K562 (cell line): Measurements from ENCODE around the gene CASP5. TPM values are rescaled to one million over a fixed set of nuclear protein-coding genes. Genes with fewer than 3 reads are reported as not detected.

Experiments used
- ATAC-seq: fragments of 200-7000 bp; cut with Tn5 transposase; 3 replicates; pipeline ENCODE4 v1.9.1; 2020; ENCODE audit warnings: moderate library complexity
- BruUV-seq: library from RNA; stranded (reverse); fragments of 400-500 nt; replicated peaks from 2 replicates; lab custom pipeline; 2021; lab: Mats Ljungman, UMichigan
- CTCF ChIA-PET: fragments of 300-600 bp; formaldehyde crosslinking; extraction: SDS; loops from one replicate; lab custom pipeline; 2021; ENCODE audit warnings: low intra/inter-chr PET ratio; lab: Yijun Ruan, JAX
- POLR2A ChIA-PET: fragments of 300-600, 350-650 bp; sonication (Branson Sonifier 250); formaldehyde crosslinking; extraction: SDS; loops from one replicate; lab custom pipeline; 2021; ENCODE audit warnings: antibody characterized with exemption, inconsistent platforms; lab: Yijun Ruan, JAX
- DNase-seq, 4 experiments: peaks; one replicate each; pipeline versions ENCODE4 v3.0.0 to v3.0.0-alpha.2; 2011 to 2018; ENCODE audit warnings: low spot score in 3 of 4, mixed read lengths in 3 of 4; ENCODE audit errors: extremely low read depth in 1 of 4
- FAIRE-seq: peaks from 2 replicates; lab custom pipeline; 2011; peaks lifted over from hg19 to GRCh38; lab: Jason Lieb, UNC
- H2AFZ ChIP-seq: 2 replicates; pipeline ENCODE4 v1.6.0; 2011; ENCODE audit warnings: low read depth, low read length, control low read depth, inconsistent platforms
- H3K27ac ChIP-seq: fragments of 200-600 bp; 3 replicates; pipeline ENCODE4 v1.8.0; 2011; ENCODE audit warnings: low read depth, mild to moderate bottlenecking, control low read depth, inconsistent platforms, low read length, moderate library complexity, mixed read lengths; ENCODE audit errors: extremely low read depth
- H3K27me3 ChIP-seq, 2 experiments: fragments of 300-600 bp in 1 of 2; 2 replicates in 1 of 2; 3 replicates in 1 of 2; pipeline versions ENCODE4 v1.6.0 to v1.8.0; 2011; ENCODE audit warnings: inconsistent platforms in 2 of 2, low read length in 2 of 2, mild to moderate bottlenecking in 1 of 2, mixed read lengths in 1 of 2, moderate library complexity in 1 of 2; ENCODE audit not compliant: control insufficient read depth in 2 of 2, insufficient read depth in 2 of 2
- H3K36me3 ChIP-seq: fragments of 300-600 bp; 3 replicates; pipeline ENCODE4 v1.8.0; 2011; ENCODE audit warnings: mild to moderate bottlenecking, low read length, inconsistent platforms; ENCODE audit not compliant: control insufficient read depth, insufficient read depth
- H3K4me1 ChIP-seq, 2 experiments: fragments of 200-600 bp in 1 of 2; replicated peaks in 1 of 2; 2 replicates in 1 of 2; 3 replicates in 1 of 2; pipeline versions ENCODE4 v1.5.1 to v1.8.0; 2011; ENCODE audit warnings: inconsistent platforms in 2 of 2, low read length in 2 of 2, mild to moderate bottlenecking in 1 of 2, mixed read lengths in 1 of 2, moderate library complexity in 1 of 2; ENCODE audit not compliant: control insufficient read depth in 2 of 2, insufficient read depth in 2 of 2
- H3K4me2 ChIP-seq: 2 replicates; pipeline ENCODE4 v1.6.1; 2011; ENCODE audit warnings: low read length, control low read depth, inconsistent platforms, mixed read lengths; ENCODE audit not compliant: insufficient read depth
- H3K4me3 ChIP-seq: fragments of 200-600 bp; sonication (generic), shearing (Covaris generic); 2 replicates; pipeline ENCODE4 v1.5.1; 2016; ENCODE audit warnings: control low read depth, inconsistent platforms
- H3K79me2 ChIP-seq: fragments of 200-600 bp; 3 replicates; pipeline ENCODE4 v1.8.0; 2011; ENCODE audit warnings: low read length, inconsistent platforms; ENCODE audit not compliant: control insufficient read depth, insufficient read depth
- H3K9ac ChIP-seq, 2 experiments: 2 replicates each; pipeline versions ENCODE4 v1.6.0 to v1.6.1; 2011; ENCODE audit warnings: low read depth in 2 of 2, low read length in 2 of 2, control low read depth in 1 of 2, inconsistent platforms in 1 of 2, mild to moderate bottlenecking in 1 of 2, mixed read lengths in 1 of 2; ENCODE audit not compliant: insufficient read depth in 1 of 2
- H3K9me1 ChIP-seq: one replicate; pipeline ENCODE4 v1.6.0; 2011; ENCODE audit warnings: inconsistent platforms, mild to moderate bottlenecking, low read length, moderate library complexity; ENCODE audit not compliant: control insufficient read depth, insufficient read depth
- H3K9me3 ChIP-seq: replicated peaks from 2 replicates; pipeline ENCODE4 v1.5.1; 2011; ENCODE audit warnings: low read depth, low read length, inconsistent platforms; ENCODE audit not compliant: control insufficient read depth, insufficient read depth
- H4K20me1 ChIP-seq: replicated peaks from 2 replicates; pipeline ENCODE4 v1.6.1; 2011; ENCODE audit warnings: low read length, inconsistent platforms, mixed read lengths; ENCODE audit not compliant: control insufficient read depth, insufficient read depth
- ARHGAP35 ChIP-seq: fragments of 450-650 bp; IDR thresholded peaks from 2 replicates; pipeline ENCODE4 v1.6.1; 2018; ENCODE audit not compliant: partially characterized antibody
- ATF7 ChIP-seq: fragments of 450-650 bp; IDR thresholded peaks from 2 replicates; pipeline ENCODE4 v1.7.1; 2014; ENCODE audit warnings: mild to moderate bottlenecking, moderate library complexity
- BMI1 ChIP-seq: fragments of 150-350 bp; IDR thresholded peaks from 2 replicates; pipeline ENCODE4 v1.6.1; 2014; ENCODE audit warnings: low read length
- CC2D1A ChIP-seq: fragments of 450-650 bp; IDR thresholded peaks from 2 replicates; pipeline ENCODE4 v1.6.1; 2017; ENCODE audit warnings: mild to moderate bottlenecking
- EWSR1 ChIP-seq: fragments of 450-650 bp; IDR thresholded peaks from 2 replicates; pipeline ENCODE4 v1.6.1; 2018; ENCODE audit warnings: borderline replicate concordance, mild to moderate bottlenecking, low read depth, moderate library complexity; ENCODE audit not compliant: partially characterized antibody
- GABPA ChIP-seq: fragments of 200-800 bp; sonication (Bioruptor generic); conservative IDR thresholded peaks from 2 replicates; pipeline ENCODE4 v1.6.1; 2016; ENCODE audit warnings: low read depth, missing genetic modification characterization, missing compliant biosample characterization
- HLTF ChIP-seq: fragments of 450-650 bp; IDR thresholded peaks from 2 replicates; pipeline ENCODE4 v1.6.1; 2016
- MTA3 ChIP-seq: fragments of 450-650 bp; formaldehyde crosslinking; IDR thresholded peaks from 2 replicates; pipeline ENCODE4 v1.6.1; 2017; ENCODE audit warnings: mild to moderate bottlenecking, borderline replicate concordance
- NCOR1 ChIP-seq: fragments of 450-650 bp; IDR thresholded peaks from 2 replicates; pipeline ENCODE4 v1.6.1; 2016; ENCODE audit warnings: mild to moderate bottlenecking, moderate library complexity
- SAFB ChIP-seq: fragments of 200-400 bp; formaldehyde crosslinking; IDR thresholded peaks from 2 replicates; pipeline ENCODE4 v1.6.1; 2017; ENCODE audit warnings: low read depth, low read length, borderline replicate concordance
- WHSC1 ChIP-seq: IDR thresholded peaks from one replicate; pipeline ENCODE4 v1.6.1; 2012; ENCODE audit warnings: low read length, control low read depth, inconsistent platforms
- ZKSCAN1 ChIP-seq: fragments of 150-350 bp; IDR thresholded peaks from 2 replicates; pipeline ENCODE4 v1.6.1; 2016; ENCODE audit warnings: low read depth, low read length
- whole genome bisulfite sequencing: fragments of 100-300 bp; shearing (Covaris generic); methylation state at CpG from one replicate; pipeline ENCODE4 v1.1.6; 2016; ENCODE audit warnings: low coverage, mixed read lengths; ENCODE audit not compliant: insufficient coverage; ENCODE audit errors: missing lambda C conversion rate; 5-methylcytosine and 5-hydroxymethylcytosine counted together
- in situ Hi-C: fragments of 300-500 bp; cut with MboI; formaldehyde crosslinking; loops from 4 replicates; pipeline ENCODE4 v1.15.0; 2018; ENCODE audit warnings: inconsistent platforms, mixed read lengths
- intact Hi-C: fragments of 100-400 bp; cut with micrococcal nuclease; formaldehyde crosslinking; loops from 2 replicates; pipeline ENCODE4 v1.14.2; 2022
- polyA plus RNA-seq, 8 experiments: library from polyadenylated mRNA; depleted of rRNA in 4 of 8; stranded (reverse) in 5 of 8; unstranded in 3 of 8; fragments of >200 nt; fragmentation: Nextera tagmentation in 2 of 8; fragmentation: Illumina TruSeq in 1 of 8; extraction: Ambion mirVana in 2 of 8; extraction: Trizol in 1 of 8; gene quantifications; 2 replicates each; pipeline versions ENCODE4 v1.2.1 to v1.2.3, GENCODE V29; 2011 to 2014; ENCODE audit warnings: inconsistent platforms in 1 of 8, missing spikeins in 1 of 8
- total RNA-seq, 7 experiments: library from RNA; depleted of rRNA in 6 of 7; stranded (reverse); fragments of >200 nt in 6 of 7; fragmentation: Illumina TruSeq in 2 of 7; extraction: Trizol in 2 of 7; gene quantifications; 2 replicates each; pipeline versions ENCODE4 v1.2.1 to v1.2.3, GENCODE V29; 2011 to 2021; ENCODE audit warnings: low replicate concordance in 1 of 7
- TF ChIP-seq, protein P1 (sequence below): IDR thresholded peaks from 2 replicates; pipeline ENCODE4 v1.6.1; 2011; ENCODE audit not compliant: insufficient read length; ENCODE audit errors: extremely low read depth
- TF ChIP-seq, protein P2 (sequence below): sonication (generic); IDR thresholded peaks from 2 replicates; pipeline ENCODE4 v1.6.1; 2016

Gene CASP5
- total and polyA plus RNA-seq, 9 of the 15 experiments (the other 6 are each of a cell fraction or from before 2014, with no cell fraction given), result not detected

DNA sequence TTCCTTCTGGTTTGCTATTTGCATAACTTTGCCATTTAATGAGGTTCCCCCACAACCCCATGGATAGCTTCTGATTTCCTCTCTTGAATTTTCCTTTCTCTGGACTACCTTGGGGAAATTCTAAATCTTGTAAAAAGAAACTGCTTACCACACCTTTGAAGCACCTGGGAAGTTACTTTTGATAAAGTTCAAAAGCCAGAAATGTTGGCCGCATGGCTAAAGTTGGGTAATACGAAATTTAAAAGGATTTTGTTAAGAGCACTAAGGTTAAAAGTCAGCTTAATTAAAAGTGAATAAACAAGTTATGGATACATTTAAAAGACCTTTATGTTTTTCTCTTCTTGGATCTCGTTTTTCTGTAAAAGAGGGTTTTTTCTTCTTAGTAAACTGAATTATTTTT, 60.1 kb downstream of the CASP5 start (continued):
- TF ChIP-seq, protein P1, sequence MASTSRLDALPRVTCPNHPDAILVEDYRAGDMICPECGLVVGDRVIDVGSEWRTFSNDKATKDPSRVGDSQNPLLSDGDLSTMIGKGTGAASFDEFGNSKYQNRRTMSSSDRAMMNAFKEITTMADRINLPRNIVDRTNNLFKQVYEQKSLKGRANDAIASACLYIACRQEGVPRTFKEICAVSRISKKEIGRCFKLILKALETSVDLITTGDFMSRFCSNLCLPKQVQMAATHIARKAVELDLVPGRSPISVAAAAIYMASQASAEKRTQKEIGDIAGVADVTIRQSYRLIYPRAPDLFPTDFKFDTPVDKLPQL, result no peak
- TF ChIP-seq ATF7 (no peak), EWSR1 (no peak), SAFB (no peak), ZKSCAN1 (no peak), NCOR1 (no peak), BMI1 (no peak)
- TF ChIP-seq, protein P2, sequence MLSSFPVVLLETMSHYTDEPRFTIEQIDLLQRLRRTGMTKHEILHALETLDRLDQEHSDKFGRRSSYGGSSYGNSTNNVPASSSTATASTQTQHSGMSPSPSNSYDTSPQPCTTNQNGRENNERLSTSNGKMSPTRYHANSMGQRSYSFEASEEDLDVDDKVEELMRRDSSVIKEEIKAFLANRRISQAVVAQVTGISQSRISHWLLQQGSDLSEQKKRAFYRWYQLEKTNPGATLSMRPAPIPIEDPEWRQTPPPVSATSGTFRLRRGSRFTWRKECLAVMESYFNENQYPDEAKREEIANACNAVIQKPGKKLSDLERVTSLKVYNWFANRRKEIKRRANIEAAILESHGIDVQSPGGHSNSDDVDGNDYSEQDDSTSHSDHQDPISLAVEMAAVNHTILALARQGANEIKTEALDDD, result no peak

DNA sequence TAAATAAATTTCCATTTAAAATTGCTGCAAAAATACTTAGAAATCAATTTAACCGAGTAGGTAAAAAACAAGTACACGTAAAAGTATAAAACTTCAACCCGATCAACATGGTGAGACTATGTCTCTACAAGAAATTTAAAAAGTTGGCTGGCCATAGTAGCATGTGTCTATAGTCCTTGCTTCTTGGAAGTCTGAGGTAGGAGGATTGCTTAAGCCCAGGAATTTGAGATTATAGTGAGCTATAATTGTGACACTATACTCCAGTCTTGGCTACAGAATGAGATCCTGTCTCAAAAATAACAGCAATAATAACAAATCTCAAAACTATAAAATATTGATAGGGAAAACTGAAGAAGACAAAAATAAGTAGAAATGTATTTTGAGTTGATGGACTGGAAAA, 65.7 kb downstream of the CASP5 start:
- POLR2A ChIA-PET, result no interaction called here
- intact Hi-C loops, result no loop called here
- H3K36me3 ChIP-seq, result no peaks in the 10 kb centered on the region
- H3K79me2 ChIP-seq, result no peaks in the 10 kb centered on the region
- H4K20me1 ChIP-seq, result no peaks in the 10 kb centered on the region
- in situ Hi-C loops, result no loop called here
- H3K27ac ChIP-seq, result no peak overlapping the region
- no peak overlapping the region for H2AFZ ChIP-seq
- H3K9me1 ChIP-seq, result no peaks in the 10 kb centered on the region
- FAIRE-seq (no peak), DNase-seq (no peak), ATAC-seq (no peak)
- no peak overlapping the region for H3K4me2 ChIP-seq
- 0% methylated on average over 3 of the region's 3 CpGs for WGBS
- no peaks in the 10 kb centered on the region for H3K27me3 ChIP-seq
- H3K9ac ChIP-seq, result no peak overlapping the region
- no peaks in the 10 kb centered on the region for H3K9me3 ChIP-seq
- BruUV-seq, result no TSS peak
- CTCF ChIA-PET, result no interaction called here
- no peak overlapping the region for H3K4me3 ChIP-seq
- no peaks in the 10 kb centered on the region for H3K4me1 ChIP-seq
- TF ChIP-seq MTA3, result no peak
- no peak for TF ChIP-seq ARHGAP35
- no peak for TF ChIP-seq HLTF
- TF ChIP-seq CC2D1A, result no peak
- no peak for TF ChIP-seq GABPA (tag)
- TF ChIP-seq WHSC1, result no peak
